SH-SY5Y (cell line): ENCODE measurements around the gene INAVA.

Source experiments
- GATA2 ChIP-seq: IDR thresholded peaks from 2 replicates; pipeline ENCODE4 v1.6.1; 2011; ENCODE audit warnings: mild to moderate bottlenecking, low read depth, low read length
- GATA3 ChIP-seq: IDR thresholded peaks from 2 replicates; pipeline ENCODE4 v1.6.1; 2011; ENCODE audit warnings: low read depth, mild to moderate bottlenecking, low read length, moderate library complexity

- TF ChIP-seq GATA2 (no peak), GATA3 (no peak)
Observed at GRCh38 chr1:200960236-200960947, 65.7 kb downstream of the INAVA start.
